Measurements from ENCODE around the gene MRO.

DNA sequence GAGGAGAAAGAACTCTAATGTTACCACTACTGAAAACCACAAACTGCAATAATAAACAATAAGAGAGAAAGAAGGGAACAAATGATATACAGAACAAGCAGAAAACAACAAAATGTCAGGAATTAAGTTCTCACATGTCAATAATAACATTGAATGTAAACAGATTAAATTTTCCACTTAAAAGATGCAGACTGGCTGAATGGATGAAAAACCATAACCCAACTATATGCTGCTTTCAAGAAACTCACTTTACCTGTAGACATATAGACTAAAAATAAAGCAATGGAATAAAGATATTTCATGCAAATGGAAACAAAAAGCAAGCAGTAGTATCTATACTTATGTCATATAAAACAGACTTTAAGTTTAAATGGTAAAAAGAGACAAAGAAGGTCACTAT, 50.4 kb downstream of the MRO start:
- TF ChIP-seq, protein P1, sequence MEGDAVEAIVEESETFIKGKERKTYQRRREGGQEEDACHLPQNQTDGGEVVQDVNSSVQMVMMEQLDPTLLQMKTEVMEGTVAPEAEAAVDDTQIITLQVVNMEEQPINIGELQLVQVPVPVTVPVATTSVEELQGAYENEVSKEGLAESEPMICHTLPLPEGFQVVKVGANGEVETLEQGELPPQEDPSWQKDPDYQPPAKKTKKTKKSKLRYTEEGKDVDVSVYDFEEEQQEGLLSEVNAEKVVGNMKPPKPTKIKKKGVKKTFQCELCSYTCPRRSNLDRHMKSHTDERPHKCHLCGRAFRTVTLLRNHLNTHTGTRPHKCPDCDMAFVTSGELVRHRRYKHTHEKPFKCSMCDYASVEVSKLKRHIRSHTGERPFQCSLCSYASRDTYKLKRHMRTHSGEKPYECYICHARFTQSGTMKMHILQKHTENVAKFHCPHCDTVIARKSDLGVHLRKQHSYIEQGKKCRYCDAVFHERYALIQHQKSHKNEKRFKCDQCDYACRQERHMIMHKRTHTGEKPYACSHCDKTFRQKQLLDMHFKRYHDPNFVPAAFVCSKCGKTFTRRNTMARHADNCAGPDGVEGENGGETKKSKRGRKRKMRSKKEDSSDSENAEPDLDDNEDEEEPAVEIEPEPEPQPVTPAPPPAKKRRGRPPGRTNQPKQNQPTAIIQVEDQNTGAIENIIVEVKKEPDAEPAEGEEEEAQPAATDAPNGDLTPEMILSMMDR (IDR thresholded peaks at IDR 0.05; ENCODE audit: low read depth, low read length, poor library complexity, severe bottlenecking): no peak
- no peak for TF ChIP-seq EZH2phosphoT487 (IDR thresholded peaks at IDR 0.05; ENCODE audit: borderline replicate concordance, low read length)
